ENCODE data around the gene ABCG1. TPM values are rescaled to one million over a fixed set of nuclear protein-coding genes. Genes with fewer than 3 reads are reported as not detected.

The ABCG1 gene
- total and polyA plus RNA-seq, 2 donors (not counting 1 experiment from before 2014, with no cell fraction given): under 0.01 to 0.12 TPM

DNA sequence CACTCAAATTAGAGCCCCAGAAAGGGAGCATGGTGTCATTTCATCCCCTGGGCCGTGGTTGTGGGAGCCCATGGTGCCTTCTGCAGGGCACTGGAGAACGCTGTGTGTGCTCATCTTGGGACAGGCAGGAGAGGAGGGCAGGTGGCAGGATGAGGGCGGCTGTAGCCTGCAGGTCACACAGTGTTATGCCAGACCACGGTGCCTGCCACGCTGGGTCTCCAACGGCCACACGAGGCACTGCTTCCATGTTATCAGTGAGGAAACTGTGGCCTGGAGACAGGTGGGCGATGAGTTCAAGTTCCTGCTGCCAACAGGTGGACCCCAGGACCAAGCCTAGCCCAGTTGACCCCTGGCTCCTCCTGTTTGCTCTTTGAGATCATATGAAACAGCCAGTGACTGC lies 21.0 kb downstream of the ABCG1 start:
- peaks cover 1% of the 10 kb centered on the region for H3K4me1 ChIP-seq (ENCODE audit: control insufficient read depth, extremely low read depth, insufficient read depth, low read length)
- no peak for DNase-seq (ENCODE audit: low read depth in 2 of 2)
- H3K27me3 ChIP-seq (ENCODE audit: control insufficient read depth, insufficient read depth, low read length): peaks cover 15% of the 10 kb centered on the region
- H4K20me1 ChIP-seq (ENCODE audit: control insufficient read depth, extremely low read depth, insufficient read depth, low read length): no peaks in the 10 kb centered on the region
- H3K9ac ChIP-seq (ENCODE audit: insufficient read depth, low read length): no peak overlapping the region
- H3K9me3 ChIP-seq (ENCODE audit: control insufficient read depth, insufficient read depth, low read depth, low read length): no peaks in the 10 kb centered on the region
- H3K79me2 ChIP-seq (ENCODE audit: control insufficient read depth, insufficient read depth, low read length): no peaks in the 10 kb centered on the region
- no peak overlapping the region for H3K4me2 ChIP-seq (ENCODE audit: extremely low read depth, insufficient read depth, low read length)
- H3K27ac ChIP-seq (ENCODE audit: insufficient read depth, low read length): no peak overlapping the region
- no peak for TF ChIP-seq EZH2 (IDR thresholded peaks at IDR 0.05; ENCODE audit: low read length, missing control alignments)
- TF ChIP-seq, protein P1, sequence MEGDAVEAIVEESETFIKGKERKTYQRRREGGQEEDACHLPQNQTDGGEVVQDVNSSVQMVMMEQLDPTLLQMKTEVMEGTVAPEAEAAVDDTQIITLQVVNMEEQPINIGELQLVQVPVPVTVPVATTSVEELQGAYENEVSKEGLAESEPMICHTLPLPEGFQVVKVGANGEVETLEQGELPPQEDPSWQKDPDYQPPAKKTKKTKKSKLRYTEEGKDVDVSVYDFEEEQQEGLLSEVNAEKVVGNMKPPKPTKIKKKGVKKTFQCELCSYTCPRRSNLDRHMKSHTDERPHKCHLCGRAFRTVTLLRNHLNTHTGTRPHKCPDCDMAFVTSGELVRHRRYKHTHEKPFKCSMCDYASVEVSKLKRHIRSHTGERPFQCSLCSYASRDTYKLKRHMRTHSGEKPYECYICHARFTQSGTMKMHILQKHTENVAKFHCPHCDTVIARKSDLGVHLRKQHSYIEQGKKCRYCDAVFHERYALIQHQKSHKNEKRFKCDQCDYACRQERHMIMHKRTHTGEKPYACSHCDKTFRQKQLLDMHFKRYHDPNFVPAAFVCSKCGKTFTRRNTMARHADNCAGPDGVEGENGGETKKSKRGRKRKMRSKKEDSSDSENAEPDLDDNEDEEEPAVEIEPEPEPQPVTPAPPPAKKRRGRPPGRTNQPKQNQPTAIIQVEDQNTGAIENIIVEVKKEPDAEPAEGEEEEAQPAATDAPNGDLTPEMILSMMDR (conservative IDR thresholded peaks at IDR 0.05 in 1 of 2, IDR thresholded peaks at IDR 0.05 in 1 of 2; ENCODE audit: low read depth in 1 of 2, low read length in 2 of 2): no peak
- no peak overlapping the region for H3K4me3 ChIP-seq (replicated peaks in 1 of 4; ENCODE audit: control extremely low read depth in 1 of 4, insufficient read depth in 1 of 4, low read depth in 3 of 4, low read length in 4 of 4)
- no peak overlapping the region for H2AFZ ChIP-seq (ENCODE audit: low read length)
- H3K36me3 ChIP-seq (ENCODE audit: control insufficient read depth, insufficient read depth, low read length): no peaks in the 10 kb centered on the region

DNA sequence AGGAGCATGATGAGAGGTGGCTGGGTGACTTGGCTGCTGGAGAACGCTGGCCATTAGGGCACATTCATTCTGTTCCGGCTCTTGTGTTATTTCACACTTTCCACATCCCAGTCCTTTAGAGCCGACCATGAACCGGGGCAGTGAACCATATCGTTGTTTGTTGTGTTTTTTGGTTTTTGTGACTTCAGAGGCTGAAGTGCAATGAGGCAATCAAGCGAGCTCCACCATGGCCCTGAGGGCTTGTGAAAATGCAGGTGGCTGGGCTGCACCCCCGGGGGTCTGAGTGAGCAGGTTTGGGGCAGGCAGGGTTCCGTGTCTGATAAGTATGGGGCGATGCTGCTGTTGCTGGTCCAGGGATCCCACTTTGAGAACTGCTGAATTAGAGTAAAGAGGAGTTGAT lies 23.7 kb downstream of the ABCG1 start:
- Histone ChIP-seq H3K9me3 (ENCODE audit: control insufficient read depth, insufficient read depth, low read depth, low read length) (no peaks in the 10 kb centered on the region), H4K20me1 (ENCODE audit: control insufficient read depth, extremely low read depth, insufficient read depth, low read length) (peaks cover 2% of the 10 kb centered on the region), H3K9ac (ENCODE audit: insufficient read depth, low read length) (no peak overlapping the region), H3K79me2 (ENCODE audit: control insufficient read depth, insufficient read depth, low read length) (no peaks in the 10 kb centered on the region), H2AFZ (ENCODE audit: low read length) (no peak overlapping the region), H3K27me3 (ENCODE audit: control insufficient read depth, insufficient read depth, low read length) (peaks cover 2% of the 10 kb centered on the region), H3K36me3 (ENCODE audit: control insufficient read depth, insufficient read depth, low read length) (no peaks in the 10 kb centered on the region), H3K4me1 (ENCODE audit: control insufficient read depth, extremely low read depth, insufficient read depth, low read length) (no peaks in the 10 kb centered on the region), H3K4me3 (replicated peaks in 1 of 4; ENCODE audit: control extremely low read depth in 1 of 4, insufficient read depth in 1 of 4, low read depth in 3 of 4, low read length in 4 of 4) (no peak overlapping the region), H3K27ac (ENCODE audit: insufficient read depth, low read length) (no peak overlapping the region), H3K4me2 (ENCODE audit: extremely low read depth, insufficient read depth, low read length) (no peak overlapping the region)
- DNase-seq (ENCODE audit: low read depth in 2 of 2): no peak
- TF ChIP-seq EZH2 (IDR thresholded peaks at IDR 0.05; ENCODE audit: low read length, missing control alignments): no peak
- TF ChIP-seq, protein P1 (conservative IDR thresholded peaks at IDR 0.05 in 1 of 2, IDR thresholded peaks at IDR 0.05 in 1 of 2; ENCODE audit: low read depth in 1 of 2, low read length in 2 of 2): no peak

DNA sequence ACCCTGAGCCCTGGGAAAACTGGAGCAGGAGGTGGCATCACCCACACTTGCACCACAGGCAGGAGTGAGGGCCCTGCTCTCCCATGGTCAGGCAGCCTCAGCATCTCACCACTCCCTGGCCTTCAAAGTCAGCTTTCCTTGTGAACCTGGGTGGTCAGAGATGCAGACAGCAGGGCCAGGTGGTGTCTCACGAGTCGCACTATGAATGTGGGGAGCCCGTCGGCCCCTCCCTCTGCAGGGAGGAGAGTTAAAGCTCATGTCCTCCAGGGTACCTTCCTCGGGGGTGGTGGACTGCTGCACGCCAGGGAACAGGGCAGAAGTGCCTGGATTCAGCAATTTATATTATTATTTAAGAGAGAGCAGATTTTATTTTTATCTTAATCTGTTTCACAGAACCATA lies 24.1 kb downstream of the ABCG1 start:
- no peak overlapping the region for H3K4me2 ChIP-seq (ENCODE audit: extremely low read depth, insufficient read depth, low read length)
- peaks cover 2% of the 10 kb centered on the region for H4K20me1 ChIP-seq (ENCODE audit: control insufficient read depth, extremely low read depth, insufficient read depth, low read length)
- H3K27me3 ChIP-seq (ENCODE audit: control insufficient read depth, insufficient read depth, low read length): peaks cover 2% of the 10 kb centered on the region
- no peaks in the 10 kb centered on the region for H3K4me1 ChIP-seq (ENCODE audit: control insufficient read depth, extremely low read depth, insufficient read depth, low read length)
- no peaks in the 10 kb centered on the region for H3K9me3 ChIP-seq (ENCODE audit: control insufficient read depth, insufficient read depth, low read depth, low read length)
- H3K9ac ChIP-seq (ENCODE audit: insufficient read depth, low read length): no peak overlapping the region
- DNase-seq (ENCODE audit: low read depth in 2 of 2): no peak
- no peak overlapping the region for H2AFZ ChIP-seq (ENCODE audit: low read length)
- no peak for TF ChIP-seq EZH2 (IDR thresholded peaks at IDR 0.05; ENCODE audit: low read length, missing control alignments)
- TF ChIP-seq, protein P1 (conservative IDR thresholded peaks at IDR 0.05 in 1 of 2, IDR thresholded peaks at IDR 0.05 in 1 of 2; ENCODE audit: low read depth in 1 of 2, low read length in 2 of 2): no peak
- no peaks in the 10 kb centered on the region for H3K79me2 ChIP-seq (ENCODE audit: control insufficient read depth, insufficient read depth, low read length)
- H3K4me3 ChIP-seq (replicated peaks in 1 of 4; ENCODE audit: control extremely low read depth in 1 of 4, insufficient read depth in 1 of 4, low read depth in 3 of 4, low read length in 4 of 4): no peak overlapping the region
- H3K36me3 ChIP-seq (ENCODE audit: control insufficient read depth, insufficient read depth, low read length): no peaks in the 10 kb centered on the region
- no peak overlapping the region for H3K27ac ChIP-seq (ENCODE audit: insufficient read depth, low read length)
